ENCODE measurements around the gene MCM3AP.

MCM3AP gene

DNA sequence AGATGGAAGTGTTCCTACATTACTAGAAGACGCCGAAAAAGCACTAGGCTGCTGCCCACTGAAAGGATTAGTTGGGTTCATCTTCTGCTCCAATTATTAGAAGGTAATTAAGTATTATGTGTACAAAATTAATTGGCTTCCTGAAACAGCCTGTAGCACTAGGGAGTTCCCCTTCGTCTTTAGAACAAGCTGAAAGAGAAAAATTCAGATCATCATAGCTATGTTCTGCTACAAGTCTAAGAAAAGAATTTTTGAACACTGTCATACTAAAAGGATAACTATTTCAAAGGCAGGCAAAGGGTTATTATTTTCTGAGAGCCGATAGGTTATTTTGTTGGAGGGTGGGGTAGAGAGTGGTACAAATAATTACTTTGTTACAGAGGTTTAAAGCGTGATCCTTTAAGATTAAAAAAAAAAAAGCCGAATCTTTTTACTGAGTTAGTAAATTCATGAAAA, at the start of gene MCM3AP:
TSS of gene MCM3AP (minus strand) at position 406 of the 456 bp plus-strand sequence. CDS start at position 81, 325 bp downstream.
- DNase-seq: no peak

DNA sequence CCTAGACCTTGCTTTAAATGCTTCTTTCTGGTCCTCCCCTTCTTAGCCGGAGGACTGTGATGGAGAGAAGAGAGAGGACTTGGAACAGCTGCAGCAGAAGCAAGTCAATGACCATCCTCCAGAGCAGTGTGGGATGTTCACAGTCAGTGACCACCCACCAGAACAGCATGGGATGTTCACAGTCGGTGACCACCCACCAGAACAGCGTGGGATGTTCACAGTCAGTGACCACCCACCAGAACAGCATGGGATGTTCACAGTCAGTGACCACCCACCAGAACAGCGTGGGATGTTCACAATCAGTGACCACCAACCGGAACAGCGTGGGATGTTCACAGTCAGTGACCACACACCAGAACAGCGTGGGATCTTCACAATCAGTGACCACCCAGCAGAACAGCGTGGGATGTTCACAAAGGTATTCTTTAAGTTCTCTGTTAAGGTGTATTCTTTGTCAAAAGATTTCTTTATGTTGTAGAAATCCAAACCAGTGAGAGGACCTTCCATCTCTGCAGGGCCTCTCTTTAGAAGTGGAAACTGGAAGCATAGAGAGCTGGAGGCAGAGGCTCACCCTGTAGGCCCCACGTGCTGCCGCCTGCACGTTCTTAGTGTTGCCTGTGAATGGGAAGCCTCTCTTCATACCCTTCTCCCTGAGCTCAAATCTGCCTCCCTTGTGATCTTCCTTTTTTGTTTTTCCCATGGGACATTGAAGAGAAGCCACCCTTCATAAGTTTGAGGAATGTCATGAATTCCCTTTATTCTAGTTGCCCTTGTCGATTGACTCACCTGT, 49.1 kb upstream of the MCM3AP start:
- DNase-seq: no peak

DNA sequence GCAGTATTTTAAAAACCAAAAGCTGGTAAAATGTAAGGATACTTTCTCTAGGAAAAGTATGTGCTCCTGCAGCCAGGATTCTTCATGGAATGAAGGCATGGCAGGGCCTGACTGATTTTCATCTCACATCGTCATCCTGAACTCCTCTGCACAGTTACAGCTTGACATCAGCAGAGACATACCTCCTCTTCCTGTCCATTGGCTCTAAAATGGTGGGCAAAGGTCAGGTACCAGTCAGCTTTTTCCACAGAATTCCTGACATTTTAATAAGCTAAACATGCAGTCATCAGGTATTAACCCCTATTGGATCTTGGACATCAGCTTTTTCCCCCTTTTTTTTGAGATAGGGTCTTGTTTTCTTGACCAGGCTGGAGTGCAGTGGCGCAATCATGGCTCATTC, 44.4 kb upstream of the MCM3AP start:
- DNase-seq: no peak

DNA sequence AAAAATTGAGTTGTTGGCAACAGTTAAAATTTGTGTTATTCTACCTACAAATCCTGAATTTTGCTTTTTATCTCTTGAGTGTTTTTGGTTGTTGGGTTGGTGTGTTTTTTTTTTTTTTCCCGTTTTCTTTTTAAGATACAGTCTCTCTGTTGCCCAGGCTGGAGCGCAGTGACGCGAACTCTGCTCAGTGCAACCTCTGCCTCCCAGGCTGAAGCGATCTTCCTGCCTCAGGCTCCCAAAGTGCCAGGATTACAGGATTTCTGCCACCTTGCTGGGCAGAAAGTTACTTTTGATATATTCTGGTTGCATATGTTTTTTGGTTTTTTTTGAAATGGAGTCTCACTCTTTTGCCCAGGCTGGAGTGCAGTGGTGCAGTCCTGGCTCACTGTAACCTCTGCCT, 42.7 kb upstream of the MCM3AP start:
- no peak for DNase-seq

DNA sequence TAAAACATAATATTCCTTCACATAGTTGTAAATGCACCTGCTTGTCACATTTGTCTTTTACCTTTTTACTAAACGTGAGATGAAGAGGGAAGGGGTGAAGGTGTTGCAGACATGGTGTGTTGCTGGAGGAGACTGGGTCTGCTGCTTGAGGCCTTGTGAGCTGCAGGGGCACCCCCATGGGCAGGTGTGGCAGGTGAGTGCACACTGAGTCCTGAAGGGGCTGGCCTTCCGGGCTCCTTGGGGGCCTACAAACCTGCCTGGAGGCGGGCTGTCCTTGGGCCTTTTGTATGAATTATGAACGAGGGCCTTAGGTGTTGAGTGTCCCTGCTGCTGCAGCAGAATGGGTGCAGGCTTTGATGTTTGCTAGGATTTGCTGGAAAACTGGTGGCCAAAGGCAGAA, 42.3 kb upstream of the MCM3AP start:
- no peak for DNase-seq

DNA sequence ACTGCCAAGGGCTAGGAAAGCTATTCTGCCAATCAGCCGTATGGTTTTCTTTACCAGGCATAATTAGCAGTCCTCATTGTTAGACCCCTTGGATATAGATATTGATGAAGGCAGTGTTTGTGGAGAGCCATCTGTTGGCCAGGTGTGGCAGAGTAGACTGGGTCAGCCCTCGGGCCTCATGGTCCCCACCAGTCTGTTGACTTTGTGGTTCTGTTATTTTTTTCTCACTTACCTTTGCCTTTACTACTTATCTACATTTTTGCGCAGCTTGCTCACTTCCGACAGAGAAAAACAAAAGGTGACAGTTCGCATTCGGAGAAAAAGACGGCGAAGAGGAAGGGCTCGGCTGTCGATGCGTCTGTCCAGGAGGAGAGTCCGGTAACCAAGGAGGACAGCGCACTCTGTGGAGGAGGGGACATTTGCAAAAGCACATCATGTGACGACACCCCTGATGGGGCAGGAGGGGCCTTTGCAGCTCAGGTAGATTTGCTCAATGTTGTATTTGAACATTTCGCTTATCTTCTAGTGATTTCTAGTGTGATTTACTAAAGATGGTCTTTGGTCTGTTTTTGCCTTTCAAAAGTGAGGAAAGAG, 40.8 kb upstream of the MCM3AP start:
- no peak for DNase-seq

DNA sequence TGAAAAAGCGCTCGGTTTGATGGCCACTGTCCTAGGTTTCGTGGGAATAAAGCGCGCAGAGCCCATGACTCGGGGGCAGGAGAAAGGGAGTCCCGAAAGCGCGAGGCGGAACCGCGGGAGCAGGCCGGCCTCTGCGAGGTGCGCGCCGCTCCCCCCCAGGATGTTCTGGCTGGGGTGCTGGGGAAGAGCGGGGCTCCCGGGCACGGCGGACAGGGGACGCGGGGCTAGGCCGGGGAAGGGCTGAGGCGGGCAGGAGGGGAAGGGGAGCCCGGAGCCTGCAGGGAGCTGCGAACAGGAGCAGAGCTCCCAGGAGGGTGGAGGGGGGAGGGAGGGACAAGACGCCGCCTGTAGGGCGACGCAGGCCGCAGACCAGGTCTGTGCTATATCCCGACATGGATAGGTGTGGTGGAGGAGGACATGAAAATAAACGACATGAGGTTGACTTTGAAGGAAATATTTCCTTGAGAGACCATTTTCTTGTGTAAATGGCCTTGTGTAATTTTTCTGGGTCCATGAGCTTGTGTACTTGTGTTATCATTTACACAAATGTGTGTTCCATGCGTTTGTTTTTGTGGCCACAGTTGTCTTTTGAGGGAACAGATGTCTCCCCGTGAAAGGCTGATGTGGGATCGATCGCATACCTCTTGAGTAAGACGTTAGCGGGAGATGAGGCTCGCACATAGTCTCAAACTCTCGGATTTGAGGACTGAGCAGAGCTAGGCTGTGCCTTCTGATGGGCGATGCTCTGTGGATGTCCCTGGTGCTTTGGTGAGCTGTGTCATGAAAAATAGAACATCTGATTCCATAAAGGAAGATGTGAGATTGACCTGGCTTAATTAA, 39.9 kb upstream of the MCM3AP start:
- DNase-seq: peak; percentile 61

DNA sequence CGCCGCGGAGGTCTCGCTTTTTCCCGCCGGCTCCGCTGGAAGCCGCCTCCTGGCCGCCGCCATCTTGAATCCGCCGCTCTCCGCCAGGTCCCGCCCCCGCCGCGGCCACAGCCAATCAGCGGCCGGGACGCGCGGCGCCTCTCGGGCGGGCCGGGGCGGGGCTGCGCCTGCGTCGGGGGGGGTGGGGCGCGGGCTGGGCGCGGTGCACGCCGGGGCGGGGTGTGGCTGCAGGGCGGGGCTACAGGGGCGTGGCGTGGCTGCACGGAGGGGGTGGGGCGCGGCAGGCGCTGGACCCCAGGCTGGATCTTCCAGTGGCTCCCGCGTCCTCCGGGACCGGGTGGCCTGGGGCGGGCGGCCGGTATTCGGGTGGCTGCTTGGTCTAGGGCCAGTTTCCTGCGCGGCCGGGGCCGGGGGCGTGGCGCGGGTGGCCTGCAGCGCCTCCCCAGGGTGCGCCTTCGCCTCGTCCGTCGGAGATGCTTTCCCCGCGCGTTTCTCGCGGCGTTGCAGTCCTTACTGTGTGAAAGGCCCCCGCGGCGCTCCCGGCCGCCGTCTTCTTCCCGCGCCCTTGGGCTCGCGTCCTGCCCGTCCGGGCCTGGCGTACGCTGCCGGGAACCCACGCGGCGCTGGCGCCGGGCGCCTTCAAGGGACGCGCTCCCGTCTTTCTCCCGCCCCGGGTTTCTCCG, 39.1 kb upstream of the MCM3AP start:
- peak; percentile 88 for DNase-seq

DNA sequence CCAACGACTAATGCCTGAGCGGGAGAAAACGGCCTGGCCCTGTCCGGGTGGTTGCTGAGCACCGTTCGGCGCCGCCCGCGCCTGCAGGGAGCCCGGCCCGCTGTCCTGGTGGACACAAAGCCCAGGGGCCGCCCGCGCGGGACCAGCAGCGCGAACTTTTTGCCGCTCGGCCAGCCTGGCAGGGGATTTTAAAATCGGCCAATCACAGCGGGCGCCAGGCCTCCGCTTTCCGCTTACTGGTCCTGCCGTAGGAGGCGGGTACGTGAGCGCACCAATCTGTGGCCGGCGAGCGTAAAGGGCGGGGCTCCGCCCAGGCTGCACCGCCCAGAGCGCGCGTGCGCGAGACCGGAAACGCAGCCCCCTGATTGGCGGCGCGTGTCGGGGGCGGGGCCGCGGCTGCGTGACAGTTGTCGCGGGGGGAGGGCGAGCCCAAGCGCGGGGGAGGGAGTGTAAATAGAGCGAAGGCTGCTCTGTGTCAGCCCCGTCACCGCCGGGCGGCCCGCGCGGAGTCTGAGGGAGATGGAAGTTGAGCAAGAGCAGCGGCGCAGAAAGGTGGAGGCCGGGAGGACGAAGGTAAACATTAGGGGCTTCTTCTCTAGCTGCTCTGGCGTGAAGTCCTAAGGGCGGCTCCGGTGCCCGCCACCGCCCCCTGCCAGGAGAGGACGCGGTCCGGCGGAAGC, 38.4 kb upstream of the MCM3AP start, which contains the start of the genes C21orf58 and PCNT:
TSS of gene C21orf58 (minus strand) at position 161 of the 680 bp plus-strand sequence. CDS start 1,132 bp downstream, outside the sequence.
TSS of gene PCNT (plus strand) at position 447 of the 680 bp plus-strand sequence. CDS start at position 520, 73 bp downstream.
- DNase-seq: peak; percentile 98

DNA sequence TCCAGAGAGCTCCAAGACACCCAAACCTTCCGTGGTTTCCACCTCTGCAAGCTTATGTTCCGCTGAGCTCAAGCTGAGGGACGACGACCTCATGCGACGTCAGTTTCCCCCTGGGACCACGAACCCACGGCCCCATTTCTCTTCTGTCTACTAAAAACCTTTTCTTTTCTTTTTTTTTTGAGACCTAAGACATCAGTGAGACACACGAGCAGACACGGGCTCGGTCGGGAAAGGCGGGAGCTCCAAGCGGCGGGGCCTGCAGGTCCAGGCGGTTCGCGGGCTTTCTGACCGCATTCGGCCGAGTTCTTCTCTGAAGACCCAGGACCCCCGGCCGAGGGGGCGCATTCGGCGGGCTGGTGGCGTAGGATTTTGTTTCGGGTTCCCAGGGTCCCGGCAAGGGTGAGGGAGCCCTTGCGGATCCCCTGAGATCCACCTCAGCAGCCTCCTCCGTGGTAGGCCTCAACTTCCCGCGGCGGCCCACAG, 37.9 kb upstream of the MCM3AP start:
- DNase-seq: no peak

DNA sequence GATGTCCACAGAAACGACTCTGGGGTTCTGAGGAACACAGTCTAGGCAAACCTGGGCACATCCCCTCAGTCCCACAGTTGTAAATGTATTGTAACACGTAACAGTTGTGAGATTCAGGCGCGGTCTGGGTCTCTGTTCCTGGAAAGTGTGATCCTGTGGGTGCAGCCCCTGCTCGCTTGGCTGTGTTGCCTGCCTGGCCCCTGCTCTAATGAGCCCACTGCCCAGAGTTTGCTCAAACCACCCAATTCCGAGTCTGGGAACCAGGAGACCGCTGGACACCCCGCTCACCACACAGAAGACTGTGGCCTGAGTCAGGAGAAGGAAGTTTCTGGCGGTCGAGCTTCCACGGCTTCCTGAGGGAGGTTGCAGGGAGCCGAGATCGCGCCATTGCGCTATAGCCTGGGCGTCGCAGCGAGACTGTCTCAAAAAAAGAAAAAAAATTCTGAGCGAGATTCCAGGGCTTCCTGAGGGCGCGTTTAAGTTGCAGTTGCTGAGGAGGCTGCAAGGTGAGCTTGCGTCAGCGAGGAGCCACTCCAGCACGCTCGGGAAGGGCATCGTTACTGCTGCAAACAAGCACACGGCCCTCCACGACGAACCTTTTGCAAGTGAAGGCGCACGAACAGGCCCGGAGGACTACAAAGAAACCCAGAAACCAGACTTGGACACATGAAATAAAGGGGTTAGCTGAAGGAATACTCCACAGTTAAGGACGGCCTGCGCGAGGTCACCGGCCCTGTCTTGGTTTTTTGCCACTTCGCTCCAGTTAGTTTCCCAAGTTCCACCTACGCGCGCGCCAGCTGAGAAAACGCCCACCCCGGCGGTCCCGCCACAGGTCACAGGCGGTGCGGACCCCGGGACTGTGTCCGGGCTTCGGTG, 37.2 kb upstream of the MCM3AP start:
- peak; percentile 40 for DNase-seq

DNA sequence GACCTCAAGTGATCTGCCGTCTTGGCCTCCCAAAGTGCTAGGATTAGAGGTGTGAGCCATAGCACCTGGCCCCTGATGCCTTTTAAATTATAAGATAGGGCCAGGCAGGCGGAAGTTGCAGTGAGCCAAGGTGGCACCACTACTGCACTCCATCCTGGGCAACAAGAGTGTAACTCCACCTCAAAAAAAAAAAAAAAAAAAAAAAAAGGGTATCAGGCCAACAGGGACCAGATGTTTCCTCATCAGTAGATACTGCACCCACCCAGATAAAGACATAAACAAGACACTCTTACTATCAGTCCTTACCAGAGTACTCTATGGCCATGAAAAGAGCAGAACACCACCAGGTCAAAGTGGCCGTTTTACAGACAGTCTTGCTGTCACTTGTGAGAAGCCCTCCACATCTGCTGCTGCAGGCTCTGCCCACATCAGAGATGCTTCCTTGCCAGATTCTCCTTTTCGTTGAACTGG, 35.0 kb upstream of the MCM3AP start:
- DNase-seq: no peak

DNA sequence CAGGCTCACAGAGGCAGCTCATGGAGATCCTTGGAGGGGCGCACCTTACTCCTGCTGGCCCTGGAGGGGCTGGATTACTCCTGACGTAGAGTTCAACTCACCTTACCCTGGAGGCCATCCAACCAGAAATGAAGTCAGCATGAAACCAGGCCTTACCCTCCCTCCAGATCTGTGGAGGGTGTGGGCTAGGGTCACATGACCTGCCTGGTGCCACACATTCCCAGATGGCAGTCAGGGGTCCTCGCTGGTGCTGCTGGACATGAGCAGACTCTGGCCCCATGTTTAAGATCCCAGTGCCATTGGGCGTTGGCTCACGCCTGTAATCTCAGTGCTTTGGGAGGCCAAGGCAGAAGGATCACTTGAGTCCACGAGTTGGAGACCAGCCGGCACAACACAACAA, 33.8 kb upstream of the MCM3AP start:
- DNase-seq: no peak

DNA sequence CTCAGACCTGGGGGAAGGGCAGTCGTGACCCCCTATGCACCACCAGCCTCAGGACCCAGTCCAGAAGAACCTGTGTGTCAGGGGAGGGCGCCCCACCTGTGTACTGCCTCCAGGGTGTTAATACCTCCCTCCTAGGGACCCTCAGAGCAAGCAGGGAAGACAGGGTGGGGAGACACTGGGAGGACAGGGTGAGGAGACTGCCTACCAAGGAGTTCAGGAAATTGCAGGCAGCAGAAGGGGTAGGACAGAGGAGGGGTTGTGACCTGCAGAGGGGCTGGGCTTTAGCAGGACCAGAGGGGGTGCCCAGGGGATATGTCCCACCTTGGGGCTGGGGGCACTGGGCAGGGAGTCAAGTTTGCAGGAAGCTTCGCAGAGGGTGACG, 33.0 kb upstream of the MCM3AP start:
- no peak for DNase-seq

DNA sequence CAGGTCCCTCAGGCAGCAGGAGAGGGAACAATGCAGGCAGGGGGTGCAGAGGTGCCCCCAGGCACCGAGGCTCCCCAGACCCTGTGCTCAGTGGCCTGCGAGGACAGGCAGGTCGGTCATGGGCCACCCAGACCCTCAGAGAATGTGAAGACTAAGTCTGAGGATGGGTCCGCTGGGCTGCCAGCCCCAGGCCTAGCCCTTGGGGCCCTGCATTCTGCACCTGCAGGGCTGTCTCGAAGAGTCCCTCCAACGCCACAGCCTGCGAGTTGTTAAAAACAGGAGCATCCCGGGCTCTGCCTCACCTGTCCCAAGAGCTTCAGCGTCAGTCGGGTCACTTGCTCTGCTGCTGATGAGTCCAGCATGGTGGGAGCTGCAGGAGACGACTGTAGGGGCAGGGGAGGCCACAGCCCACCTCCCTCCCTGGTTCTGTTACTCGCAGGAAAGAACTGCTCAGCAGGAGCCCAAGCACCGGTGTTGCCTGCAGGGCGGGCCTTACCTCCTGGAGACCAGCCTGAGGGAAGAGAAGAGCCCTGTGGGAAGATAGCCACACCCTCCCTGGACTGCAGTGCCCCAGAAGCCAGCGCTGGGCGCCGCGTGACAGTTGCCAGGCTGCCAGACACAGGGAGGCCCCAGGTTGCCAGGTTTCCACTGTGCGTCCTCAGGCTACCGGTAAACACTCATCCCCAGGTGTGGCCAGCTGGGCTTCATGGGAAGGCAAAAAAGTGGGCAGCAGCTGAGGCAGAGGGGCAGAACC, 32.5 kb upstream of the MCM3AP start:
- DNase-seq: no peak

DNA sequence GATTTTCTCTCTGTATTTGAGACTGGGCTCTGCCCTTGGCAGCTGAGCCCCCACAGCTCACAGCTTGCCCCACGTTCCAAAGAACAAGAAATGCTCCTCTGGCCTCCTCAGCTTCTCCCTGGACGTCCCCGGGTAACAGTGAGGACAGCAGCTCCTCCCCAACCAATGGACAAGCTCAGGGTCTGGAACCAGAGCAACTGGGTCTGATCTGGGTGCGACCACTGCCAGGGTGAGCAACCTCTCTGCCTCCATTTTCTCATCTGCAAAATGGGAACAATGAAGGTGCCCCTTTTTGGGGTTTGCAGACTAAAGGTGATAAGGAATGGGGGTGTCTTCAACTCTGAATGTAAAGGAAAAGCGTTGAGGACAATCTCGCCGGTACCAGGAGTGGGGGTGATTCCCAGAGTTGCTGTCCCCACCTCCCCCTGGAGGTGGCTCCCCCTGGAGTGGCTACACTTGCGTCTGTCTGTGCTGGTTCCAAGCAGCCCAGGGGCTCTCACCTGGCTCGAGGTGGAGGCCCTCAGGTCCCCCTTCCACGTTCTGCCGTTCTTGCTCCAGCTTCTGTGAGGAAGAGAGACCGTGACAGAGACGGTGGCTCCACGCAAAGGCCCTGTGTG, 31.4 kb upstream of the MCM3AP start:
- no peak for DNase-seq

DNA sequence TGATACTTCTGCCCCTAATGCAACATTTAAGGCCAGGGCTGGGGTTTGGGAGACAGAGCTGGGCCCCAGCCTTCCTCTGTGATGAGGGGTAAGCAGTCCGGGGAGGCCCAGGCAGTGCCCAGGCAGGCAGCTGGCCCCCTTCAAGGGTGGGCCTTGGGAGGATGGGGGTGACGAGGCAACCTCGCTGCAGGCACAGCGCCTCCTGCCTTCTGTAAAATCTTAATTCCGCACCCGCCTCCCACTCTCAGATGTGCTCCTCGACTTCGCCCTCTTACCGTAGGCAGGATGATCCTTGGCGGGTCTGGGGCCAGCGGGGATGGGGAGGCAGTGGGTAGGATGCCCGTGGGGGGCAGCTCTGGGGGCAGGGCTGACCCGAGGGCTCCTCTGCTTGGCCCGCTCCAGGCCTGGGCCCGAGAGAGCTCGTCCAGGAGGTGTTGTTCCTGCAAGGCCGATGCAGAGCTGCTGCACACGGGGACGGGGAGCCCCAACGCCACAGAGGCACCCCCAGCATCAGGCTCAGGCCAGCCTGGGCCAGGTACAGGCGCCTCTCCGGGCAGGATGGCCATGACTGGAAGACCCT, 29.1 kb upstream of the MCM3AP start:
- DNase-seq: no peak

DNA sequence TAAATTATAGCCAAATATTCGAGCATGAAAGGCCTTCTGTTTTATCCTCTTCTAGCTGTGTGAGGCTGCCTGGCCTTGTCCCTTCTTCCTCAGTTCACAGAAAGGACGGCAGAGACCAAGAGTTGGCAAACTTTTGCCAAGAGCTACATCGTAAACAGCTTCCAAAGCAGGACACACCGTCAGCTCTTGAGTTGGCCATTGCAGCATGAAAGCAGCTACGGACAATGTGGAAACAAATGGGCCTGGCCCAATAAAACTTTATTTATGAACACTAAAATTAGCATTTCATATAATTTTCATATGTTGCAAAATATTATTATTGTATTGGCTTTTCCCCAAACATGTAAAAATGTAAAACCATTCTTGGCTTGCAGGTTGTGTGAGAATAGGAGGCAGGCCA, 27.5 kb upstream of the MCM3AP start:
- DNase-seq: no peak

DNA sequence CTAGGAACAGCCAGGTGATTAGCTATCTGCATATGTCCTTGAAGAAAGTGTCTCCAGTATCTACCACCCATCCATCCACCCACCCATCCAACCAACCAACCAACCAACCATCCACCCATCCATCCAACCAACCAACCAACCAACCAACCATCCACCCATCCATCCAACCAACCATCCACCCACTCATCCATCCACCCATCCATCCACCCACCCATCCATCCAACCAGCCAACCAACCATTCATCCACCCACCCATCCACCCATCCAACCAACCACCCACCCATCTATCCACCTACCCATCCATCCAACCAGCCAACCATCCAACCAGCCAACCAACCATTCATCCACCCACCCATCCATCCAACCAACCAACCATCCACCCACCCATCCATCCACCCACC, 26.2 kb upstream of the MCM3AP start:
- DNase-seq: no peak
